GM19035 (cell line): ENCODE data around the gene CIC.
"Not testable (repeated sequence)": the region's sequence is repeated elsewhere in the genome, so short reads cannot be mapped to it uniquely, and the experiment has no call there.

Experiments used
- ATAC-seq: cut with Tn5 transposase; IDR thresholded peaks from one replicate; pipeline ENCODE4 v1.9.1; 2021; ENCODE audit not compliant: unreplicated experiment

Gene CIC

GRCh38 chr19:42254089-42254849 lies 14.8 kb upstream of the CIC start:
- ATAC-seq, result peak; percentile 47

- ATAC-seq, result peak; percentile 68
Observed at GRCh38 chr19:42254850-42255765, 13.9 kb upstream of the CIC start, which contains the start of gene ERF. Gene ERF (minus strand): TSS chr19:42255128. CDS start chr19:42254999, 129 bp downstream.

GRCh38 chr19:42255766-42256745 lies 13.0 kb upstream of the CIC start:
- no peak for ATAC-seq

- not testable (repeated sequence) for ATAC-seq
Observed at GRCh38 chr19:42257842-42258241, 11.2 kb upstream of the CIC start.

- no peak for ATAC-seq
Observed at GRCh38 chr19:42261763-42262162, 7.3 kb upstream of the CIC start.

- ATAC-seq, result not testable (repeated sequence)
Observed at GRCh38 chr19:42266105-42266504, 2.9 kb upstream of the CIC start.

- not testable (repeated sequence) for ATAC-seq
Observed at GRCh38 chr19:42266928-42267603, 2.0 kb upstream of the CIC start.

GRCh38 chr19:42267644-42268141 lies 1.4 kb upstream of the CIC start:
- no peak for ATAC-seq

GRCh38 chr19:42268142-42268703 lies 829 bp upstream of the CIC start:
- ATAC-seq, result peak; percentile 54

- no peak for ATAC-seq
Observed at GRCh38 chr19:42269478-42270345, 660 bp downstream of the CIC start.

- ATAC-seq, result no peak
Observed at GRCh38 chr19:42270346-42271044, 1.4 kb downstream of the CIC start.

- ATAC-seq, result no peak
Observed at GRCh38 chr19:42271045-42271419, 2.0 kb downstream of the CIC start.

- no peak for ATAC-seq
Observed at GRCh38 chr19:42271861-42272534, 2.9 kb downstream of the CIC start.

GRCh38 chr19:42272535-42272897 lies 3.5 kb downstream of the CIC start:
- no peak for ATAC-seq

GRCh38 chr19:42272989-42273406 lies 3.9 kb downstream of the CIC start:
- ATAC-seq, result no peak

GRCh38 chr19:42273407-42274064 lies 4.5 kb downstream of the CIC start:
- no peak for ATAC-seq

GRCh38 chr19:42274065-42274682 lies 5.1 kb downstream of the CIC start:
- no peak for ATAC-seq
